Measurements from ENCODE around the gene GHSR.

Gene GHSR

DNA sequence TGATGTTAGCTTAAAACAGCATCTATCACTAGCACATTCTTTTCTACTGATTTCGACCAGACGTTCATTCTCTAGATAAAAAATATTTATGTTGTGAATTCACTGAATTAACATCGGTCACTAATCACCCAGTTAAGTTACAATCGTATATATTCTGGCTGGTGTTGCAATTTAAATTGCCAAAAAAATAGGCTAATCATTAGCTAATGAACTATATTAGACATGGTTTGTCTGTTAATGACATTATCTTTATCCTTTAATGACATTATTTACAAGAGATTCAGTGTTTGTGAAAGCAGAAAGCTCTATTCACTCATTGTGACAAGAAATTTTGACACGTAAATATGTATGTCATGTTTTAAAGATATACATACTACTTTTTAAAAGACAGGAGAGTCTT, 6.7 kb downstream of the GHSR start:
- DNase-seq = no peak
- intact Hi-C loops (cut with DNase I) = no loop called here

DNA sequence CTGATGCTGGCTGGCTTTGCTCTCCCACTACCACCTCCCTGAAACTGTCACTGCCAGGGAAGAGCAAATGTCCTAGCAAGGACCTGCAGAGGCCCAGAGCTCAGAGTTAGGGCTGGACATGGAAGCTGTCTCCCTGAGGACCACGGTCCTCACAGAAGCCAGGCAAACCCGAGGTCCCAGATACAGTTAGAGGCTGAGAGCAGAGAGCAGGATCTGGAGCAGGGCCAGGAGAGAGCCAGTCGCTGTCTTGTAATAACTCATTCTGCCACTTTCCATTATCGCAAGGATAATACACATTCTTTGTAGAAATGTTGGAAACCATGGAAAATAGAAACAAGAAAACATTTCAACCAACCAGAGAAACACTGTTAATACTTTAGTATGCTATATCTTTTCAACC, 10.1 kb downstream of the GHSR start:
- intact Hi-C loops (cut with DNase I) = no loop called here
- DNase-seq = no peak

DNA sequence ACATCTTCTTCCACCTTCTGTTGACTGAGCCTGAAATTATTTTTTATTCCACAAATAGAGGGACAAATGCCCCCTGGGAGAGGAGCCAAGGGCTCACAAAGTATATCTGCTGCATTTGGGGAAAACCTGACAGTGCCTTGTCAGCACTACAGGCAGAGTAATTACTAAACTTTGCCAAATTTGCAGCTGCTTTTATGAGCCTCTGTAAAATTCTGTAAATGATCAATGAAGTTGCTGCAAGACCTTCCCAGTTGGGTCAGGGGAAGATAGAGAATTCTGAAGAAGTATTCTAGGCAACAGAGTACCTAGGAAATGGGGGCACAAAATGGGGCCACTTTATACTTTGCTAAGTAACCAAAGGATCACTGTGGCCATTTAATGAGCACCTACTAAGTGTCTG, 10.5 kb downstream of the GHSR start:
- DNase-seq = no peak
- intact Hi-C loops (cut with DNase I) = no loop called here

DNA sequence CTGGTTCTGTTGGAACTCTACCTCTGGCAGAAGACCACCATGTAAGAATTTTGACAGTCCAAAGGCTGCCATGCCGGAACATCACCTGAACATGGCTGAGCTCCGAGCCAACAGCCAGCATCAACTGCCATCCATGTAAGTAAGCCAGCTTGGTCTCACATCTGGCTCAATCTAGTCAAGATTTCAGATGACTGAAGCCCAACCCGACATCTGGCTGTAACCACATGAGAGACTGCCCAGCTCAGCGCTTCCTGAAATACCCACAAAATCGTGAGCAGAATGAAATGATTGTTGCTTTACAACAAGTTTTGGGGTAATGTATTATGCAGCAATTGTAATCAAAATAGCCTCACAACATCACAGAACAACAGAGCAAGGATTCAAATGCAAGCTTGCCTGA, 32.9 kb downstream of the GHSR start:
- DNase-seq = peak in 1 of 10 donors; percentile 74
- intact Hi-C loops (cut with DNase I) = no loop called here

DNA sequence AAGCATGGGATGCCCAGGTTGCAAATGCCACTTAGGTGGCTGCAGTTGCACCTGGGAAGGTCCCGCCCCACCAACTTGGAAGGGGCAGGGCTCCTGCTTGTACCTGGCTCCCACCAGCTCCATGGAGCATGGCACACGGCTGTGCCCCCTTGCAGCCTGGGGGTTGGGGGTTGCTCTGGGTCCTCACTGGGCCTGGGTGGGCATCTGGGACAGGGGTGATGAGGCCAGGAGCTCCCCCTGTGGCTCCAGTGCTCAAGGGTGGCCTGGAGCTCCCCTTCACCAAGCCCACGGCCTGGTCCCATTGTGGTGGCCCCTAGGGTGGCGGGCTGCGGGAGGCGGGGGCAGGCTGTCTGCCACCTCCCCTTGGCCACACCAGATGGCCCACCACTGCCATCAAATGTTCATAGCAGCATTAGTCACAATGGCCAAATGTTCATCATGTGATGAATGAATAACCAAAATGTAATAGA, 36.7 kb downstream of the GHSR start:
- intact Hi-C loops (cut with DNase I) = no loop called here
- DNase-seq = no peak

DNA sequence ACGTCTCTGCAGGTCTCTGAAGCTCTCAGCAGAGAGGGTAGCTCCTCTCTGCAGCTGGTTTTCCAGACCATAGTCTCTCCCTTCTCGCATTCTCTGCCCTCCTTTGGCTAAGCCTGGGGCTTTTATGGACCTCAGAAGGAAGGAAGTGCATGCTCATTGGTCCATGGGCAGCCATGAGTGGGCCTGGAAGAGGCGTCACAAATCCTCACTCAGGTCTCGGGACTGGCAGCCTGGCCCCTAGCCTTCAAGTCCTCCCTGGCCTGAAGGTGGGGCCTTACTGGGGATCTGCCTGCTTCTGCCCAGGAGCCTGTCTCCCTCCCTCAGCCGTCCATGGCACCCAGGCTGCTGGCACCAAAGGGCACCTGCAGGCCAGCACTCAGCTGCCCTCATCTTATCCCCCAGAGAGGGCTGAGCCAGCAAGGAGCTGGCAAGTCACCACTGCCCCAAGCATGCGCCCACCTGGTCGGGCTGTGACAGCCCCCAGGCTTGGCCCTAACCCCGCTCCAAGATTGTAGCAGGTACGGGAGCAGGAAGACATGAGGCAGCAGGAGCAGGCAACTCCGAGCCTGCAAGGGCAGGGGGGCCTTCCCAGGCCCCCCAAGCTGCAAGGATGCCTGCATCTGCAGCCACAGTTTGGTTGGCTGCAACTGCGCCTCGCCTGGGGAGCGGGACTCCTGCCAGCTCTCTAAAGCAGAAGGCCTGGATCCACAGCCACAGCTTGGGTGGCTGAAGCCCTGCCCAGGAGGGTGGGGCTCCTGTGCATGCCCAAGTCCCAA, 37.4 kb downstream of the GHSR start:
- peak in 1 of 10 donors; percentile 52 for DNase-seq
- intact Hi-C loops (cut with DNase I) = no loop called here

DNA sequence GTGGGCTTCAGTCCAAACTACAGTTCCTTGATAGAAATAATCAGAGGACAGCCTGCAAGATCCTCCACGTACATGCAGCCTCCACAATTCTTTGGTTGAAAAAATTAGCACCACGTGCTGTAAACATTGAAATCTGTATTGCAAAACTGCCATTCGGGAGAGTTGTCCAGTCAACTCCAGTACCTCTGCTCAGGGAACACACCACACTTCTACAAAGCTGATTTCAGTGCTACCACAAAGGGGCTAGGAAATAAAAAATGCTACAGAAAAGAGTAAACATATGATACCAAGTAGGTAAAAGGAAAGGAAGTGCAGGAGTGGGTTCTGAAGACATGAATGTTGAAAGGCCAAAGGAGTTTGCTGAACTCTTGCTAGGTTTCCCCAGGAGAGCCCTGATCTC, 40.4 kb downstream of the GHSR start:
- no peak for DNase-seq
- intact Hi-C loops (cut with DNase I) = no loop called here

DNA sequence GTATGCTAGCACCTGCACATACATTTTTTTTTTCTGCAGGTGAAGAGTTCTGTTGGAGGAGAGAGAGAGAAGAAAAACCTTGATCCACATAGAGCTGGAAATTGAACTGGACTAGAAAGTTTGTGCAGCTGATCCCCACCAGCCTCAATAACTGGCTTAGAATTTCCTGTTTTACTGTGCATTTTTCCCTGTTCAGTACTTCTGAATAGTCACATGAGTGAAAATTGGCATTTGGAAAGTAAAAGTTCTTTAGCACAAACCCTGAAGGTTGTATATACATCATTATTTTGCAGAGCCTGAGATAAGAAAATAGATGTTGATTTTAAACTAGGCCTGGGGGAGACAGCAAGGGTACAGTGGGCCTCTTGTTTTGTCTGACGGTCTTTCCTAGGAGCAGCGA, 42.3 kb downstream of the GHSR start:
- intact Hi-C loops (cut with DNase I) = no loop called here
- DNase-seq = no peak

DNA sequence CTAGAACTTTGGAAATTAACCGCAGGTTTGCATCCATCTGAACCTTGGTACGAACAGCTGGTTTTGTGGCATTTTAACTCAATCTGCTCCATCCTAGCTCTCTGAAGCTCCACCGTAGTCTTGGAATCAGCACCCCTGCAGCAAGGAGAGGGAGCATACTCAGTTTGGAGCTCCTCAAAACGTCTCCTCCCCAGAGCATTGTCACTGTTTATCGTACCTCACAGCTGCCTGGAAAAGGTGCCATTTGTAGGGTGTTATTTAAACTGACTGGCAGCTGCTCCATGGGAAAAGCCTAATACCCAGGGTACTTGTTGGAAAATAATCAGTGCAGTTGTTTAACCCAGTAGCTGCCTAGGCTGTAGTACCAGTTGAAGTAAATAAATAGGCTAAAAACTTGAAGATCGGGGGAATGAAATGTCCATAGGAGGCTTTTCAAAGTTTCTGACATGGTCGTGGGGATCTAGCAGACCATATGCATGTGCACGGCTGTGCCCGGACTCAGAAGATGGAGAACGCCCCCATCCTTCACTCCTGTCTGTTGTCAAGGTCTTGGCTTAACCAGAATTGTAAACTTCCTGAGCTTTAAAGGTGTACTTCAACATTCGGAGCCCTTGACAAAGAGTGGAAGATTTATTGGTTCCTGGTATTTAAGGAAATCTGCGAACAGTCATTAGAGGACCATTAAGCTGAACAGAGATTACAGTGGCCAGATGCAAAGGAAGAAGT, 43.9 kb downstream of the GHSR start:
- intact Hi-C loops (cut with DNase I) = no loop called here
- no peak for DNase-seq

DNA sequence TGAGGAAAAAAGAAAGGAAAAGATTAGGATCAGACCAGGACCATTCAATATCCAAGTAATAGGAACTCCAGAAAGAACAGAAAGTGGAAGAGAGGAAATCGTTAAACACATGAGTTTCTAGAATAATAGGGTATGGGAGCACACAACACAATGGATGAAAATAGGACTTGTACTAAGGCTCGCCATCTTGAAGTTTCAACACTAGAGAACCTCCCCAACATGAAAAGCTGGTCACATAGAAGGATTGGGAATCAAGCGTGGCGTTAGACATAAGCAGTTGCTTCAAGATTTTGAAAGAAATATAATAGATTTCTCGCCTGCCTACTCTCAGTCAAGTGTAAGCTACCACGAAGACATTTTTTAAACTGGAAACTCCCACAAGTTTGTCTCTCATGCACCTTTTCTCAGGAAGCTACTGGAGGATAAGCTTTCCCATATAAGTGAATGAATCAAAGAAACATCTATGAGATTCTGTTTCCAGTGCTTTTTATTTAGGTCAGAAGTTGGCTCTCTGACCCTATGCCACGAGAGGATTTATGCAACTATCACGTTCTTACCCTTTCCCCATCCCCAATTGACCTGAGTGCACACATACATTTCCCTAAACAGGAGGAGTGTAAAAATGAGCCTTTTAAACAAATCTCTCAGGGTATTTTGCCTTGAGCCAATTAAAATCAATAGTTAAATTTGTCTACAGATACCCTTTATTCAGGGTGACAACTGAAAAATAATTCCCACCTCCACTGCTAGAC, 45.2 kb downstream of the GHSR start:
- intact Hi-C loops (cut with DNase I) = no loop called here
- no peak for DNase-seq

DNA sequence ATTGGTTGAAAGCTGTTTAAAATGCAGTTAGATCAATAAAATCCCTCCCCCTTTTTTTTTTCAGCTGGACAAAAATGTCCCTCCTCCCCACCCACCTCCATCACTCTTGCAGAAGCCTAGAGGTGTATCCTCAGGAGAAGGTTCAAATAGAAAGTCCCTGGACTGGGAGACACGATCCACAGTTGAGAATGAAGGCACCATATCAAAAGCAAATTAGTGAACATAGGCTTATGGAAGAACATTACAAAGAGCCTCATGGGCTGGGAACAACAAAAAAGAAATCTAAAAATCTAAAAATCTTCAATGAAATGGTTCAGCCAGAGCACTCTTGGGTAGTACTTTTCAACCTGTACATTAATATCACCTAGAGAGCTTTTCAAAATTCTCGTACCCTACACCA, 46.2 kb downstream of the GHSR start:
- no peak for DNase-seq
- intact Hi-C loops (cut with DNase I) = no loop called here

DNA sequence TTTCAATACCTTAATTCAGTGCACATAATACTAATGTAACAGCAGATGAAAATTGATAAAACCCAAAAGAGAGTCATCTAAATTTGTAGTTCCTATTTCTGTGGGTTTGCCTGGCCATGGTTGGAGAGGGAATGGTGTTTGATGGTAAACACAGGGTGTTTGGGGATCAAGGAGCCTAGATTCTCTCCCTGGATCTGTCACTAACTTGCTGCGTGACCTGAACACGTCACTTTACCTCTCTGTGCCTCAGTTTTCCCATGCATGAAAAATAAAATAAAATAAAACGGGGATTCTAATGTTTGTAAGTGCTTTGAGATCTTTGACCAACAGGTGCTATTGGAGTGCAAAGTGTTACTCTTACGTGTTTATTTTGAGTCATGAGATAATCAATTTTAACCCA, 49.8 kb downstream of the GHSR start:
- intact Hi-C loops (cut with DNase I) = no loop called here
- DNase-seq = no peak

DNA sequence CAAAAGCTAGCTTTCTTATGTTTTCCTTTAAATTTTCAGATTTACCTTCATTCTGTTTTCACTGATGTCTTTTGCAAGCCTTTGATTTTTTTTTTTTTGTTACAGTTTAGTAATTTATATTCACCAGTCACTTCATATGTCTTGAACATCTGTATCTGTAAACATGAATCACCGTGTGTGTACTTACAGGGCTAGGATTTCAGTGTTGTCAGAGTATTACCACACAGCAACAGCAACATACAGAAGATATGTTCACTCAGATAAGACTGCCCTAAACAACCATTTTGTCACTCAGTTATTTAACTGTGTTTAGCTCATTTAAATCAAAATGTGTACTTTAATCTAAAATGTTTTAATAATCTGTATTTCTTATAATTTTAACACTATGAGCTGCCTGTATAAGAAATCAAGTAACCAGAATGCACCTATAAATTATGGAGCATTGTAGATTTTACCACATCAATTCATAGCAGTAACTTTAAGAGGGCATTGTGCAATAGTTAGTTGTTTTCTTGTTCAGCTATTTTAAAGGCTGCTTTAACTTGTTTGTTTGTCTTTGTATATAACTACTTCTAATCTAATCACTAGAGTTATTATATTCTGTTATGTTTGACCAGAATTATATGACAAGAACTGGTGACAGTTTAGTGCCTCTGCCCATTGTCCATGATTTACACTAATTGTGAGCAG, 50.4 kb downstream of the GHSR start:
- intact Hi-C loops (cut with DNase I) = no loop called here

DNA sequence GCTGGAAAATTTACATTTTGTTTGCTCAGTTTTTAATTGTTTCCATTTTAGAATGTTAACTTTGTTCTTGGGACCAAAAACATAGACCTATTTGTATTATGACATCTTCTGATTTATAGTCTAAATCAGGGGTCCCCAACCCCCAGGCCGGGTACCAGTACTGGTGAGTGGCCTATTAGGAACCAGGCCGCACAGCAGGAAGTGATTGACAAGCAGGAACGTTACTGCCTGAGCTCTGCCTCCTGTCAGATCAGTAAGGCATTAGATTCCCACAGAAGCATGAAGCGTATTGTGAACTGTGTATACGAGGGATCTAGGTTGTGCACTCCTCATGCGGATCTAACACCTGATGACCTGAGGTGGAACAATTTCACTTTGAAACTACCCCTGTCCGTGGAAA, 51.9 kb downstream of the GHSR start:
- DNase-seq = no peak
- intact Hi-C loops (cut with DNase I) = no loop called here

More for the DNA sequence above, 50.4 kb downstream of the GHSR start:
- DNase-seq = no peak

DNA sequence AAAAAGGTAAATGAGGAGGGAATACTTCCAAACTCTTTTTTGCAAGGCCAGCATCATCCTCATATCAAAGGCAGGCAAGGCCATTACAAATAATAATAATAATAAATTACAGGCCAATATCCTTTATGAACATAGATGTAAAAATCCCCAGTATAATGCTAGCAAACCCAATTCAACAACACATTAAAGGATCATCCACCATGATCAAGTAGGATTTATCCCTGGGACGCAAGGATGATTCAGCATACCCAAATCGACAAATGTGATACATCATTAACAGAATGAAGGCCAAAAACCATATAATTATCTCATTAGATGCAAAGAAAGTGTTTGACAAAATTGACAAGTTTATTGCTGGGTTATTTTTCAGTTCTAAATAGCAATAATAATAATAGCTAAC, 53.6 kb downstream of the GHSR start:
- DNase-seq = no peak
- intact Hi-C loops (cut with DNase I) = no loop called here
